ENCODE results near the gene HOXC12.
A peak's percentile ranks its signal among the peaks of the same experiment; 100 is the strongest.

HOXC12 gene

GRCh38 chr12:53998110-53998899 lies 43.6 kb downstream of the HOXC12 start:
- no peak for DNase-seq

- DNase-seq, result no peak
Measured at GRCh38 chr12:53998900-53999236, 44.2 kb downstream of the HOXC12 start.

- DNase-seq, result no peak
Measured at GRCh38 chr12:53999559-54000115, 44.9 kb downstream of the HOXC12 start.

GRCh38 chr12:54000116-54001114 lies 45.7 kb downstream of the HOXC12 start, which contains the start of gene HOXC9:
Gene HOXC9, plus strand, starts transcription at chr12:54000161. Its CDS starts 28 bp downstream, at chr12:54000189.
- DNase-seq, result no peak

- no peak for DNase-seq
Measured at GRCh38 chr12:54001283-54002187, 46.8 kb downstream of the HOXC12 start.

- no peak for DNase-seq
Measured at GRCh38 chr12:54002278-54002914, 47.7 kb downstream of the HOXC12 start.

- no peak for DNase-seq
Measured at GRCh38 chr12:54002915-54003389, 48.2 kb downstream of the HOXC12 start.

GRCh38 chr12:54003625-54004024 lies 48.9 kb downstream of the HOXC12 start:
- DNase-seq, result no peak

- DNase-seq, result no peak
Measured at GRCh38 chr12:54004063-54004840, 49.5 kb downstream of the HOXC12 start.

- no peak for DNase-seq
Measured at GRCh38 chr12:54004841-54005530, 50.3 kb downstream of the HOXC12 start.

GRCh38 chr12:54005531-54005852 lies 50.8 kb downstream of the HOXC12 start:
- no peak for DNase-seq

GRCh38 chr12:54005853-54006558 lies 51.3 kb downstream of the HOXC12 start:
- peak; percentile 84 for DNase-seq

- DNase-seq, result no peak
Measured at GRCh38 chr12:54006559-54007220, 52.0 kb downstream of the HOXC12 start.

- no peak for DNase-seq
Measured at GRCh38 chr12:54007538-54008259, 53.0 kb downstream of the HOXC12 start.

GRCh38 chr12:54008260-54008552 lies 53.5 kb downstream of the HOXC12 start:
- DNase-seq, result no peak

Measured in activated CD8-positive, alpha-beta memory T cell treated with anti-CD3 and anti-CD28 coated beads, Interleukin-2, amount 50 U/mL, for 4 hours (primary cell).